BJ (cell line): Measurements from ENCODE around the gene RBFOX1. TPM values are rescaled to one million over a fixed set of nuclear protein-coding genes. Genes with fewer than 3 reads are reported as not detected.

ENCODE experiments used
- CTCF ChIA-PET: fragments of 350-600 bp; formaldehyde crosslinking; extraction: SDS; loops from one replicate; lab custom pipeline; 2021; ENCODE audit warnings: antibody characterized with exemption, inconsistent platforms; lab: Yijun Ruan, JAX
- POLR2A ChIA-PET: fragments of 300-600 bp; sonication (Branson Sonifier 250); formaldehyde crosslinking; extraction: SDS; loops from one replicate; lab custom pipeline; 2021; ENCODE audit warnings: antibody characterized with exemption; lab: Charles Lee
- DNase-seq: peaks from one replicate; pipeline ENCODE4 v3.0.0-alpha.2; 2011; ENCODE audit warnings: low read depth
- H3K27me3 ChIP-seq: 2 replicates; pipeline ENCODE4 v1.6.0; 2011; ENCODE audit warnings: low read length; ENCODE audit not compliant: control insufficient read depth, insufficient read depth
- H3K36me3 ChIP-seq: 2 replicates; pipeline ENCODE4 v1.5.1; 2011; ENCODE audit warnings: low read length; ENCODE audit not compliant: control insufficient read depth, insufficient read depth
- H3K4me3 ChIP-seq: 2 replicates; pipeline ENCODE4 v1.5.1; 2011; ENCODE audit warnings: low read depth, mild to moderate bottlenecking, control low read depth, low read length
- CTCF ChIP-seq: IDR thresholded peaks from 2 replicates; pipeline ENCODE4 v1.5.1; 2011; ENCODE audit warnings: low read depth, mild to moderate bottlenecking, control low read depth, inconsistent platforms, low read length, moderate library complexity; ENCODE audit not compliant: insufficient read depth
- polyA plus RNA-seq: library from polyadenylated mRNA; depleted of rRNA; stranded (reverse); fragments of >200 nt; gene quantifications from 2 replicates; pipeline ENCODE4 v1.2.3, GENCODE V29; 2011

The RBFOX1 gene
- polyA plus RNA-seq, 1 experiment = not detected

GRCh38 chr16:7335991-7336634, 3.5 kb downstream of the RBFOX1 start:
- ChIA-PET POLR2A (no interaction called here), CTCF (no interaction called here)

GRCh38 chr16:7336742-7337141, 4.1 kb downstream of the RBFOX1 start:
- Histone ChIP-seq H3K27me3 (no peaks in the 10 kb centered on the region), H3K36me3 (no peaks in the 10 kb centered on the region), H3K4me3 (no peak overlapping the region)
- TF ChIP-seq CTCF = no peak
- no peak for DNase-seq
- ChIA-PET POLR2A (no interaction called here), CTCF (no interaction called here)

More at GRCh38 chr16:7335991-7336634, 3.5 kb downstream of the RBFOX1 start:
- Histone ChIP-seq H3K4me3 (no peak overlapping the region), H3K27me3 (no peaks in the 10 kb centered on the region), H3K36me3 (no peaks in the 10 kb centered on the region)
- no peak for TF ChIP-seq CTCF
- no peak for DNase-seq

- CTCF ChIA-PET = no interaction called here
Measured at GRCh38 chr16:7338826-7339225, 6.2 kb downstream of the RBFOX1 start.

GRCh38 chr16:7339700-7340099, 7.1 kb downstream of the RBFOX1 start:
- no peak for TF ChIP-seq CTCF
- DNase-seq = no peak
- ChIA-PET CTCF (no interaction called here), POLR2A (no interaction called here)
- Histone ChIP-seq H3K36me3 (no peaks in the 10 kb centered on the region), H3K27me3 (no peaks in the 10 kb centered on the region), H3K4me3 (no peak overlapping the region)

More at GRCh38 chr16:7338826-7339225, 6.2 kb downstream of the RBFOX1 start:
- H3K27me3 ChIP-seq = no peaks in the 10 kb centered on the region
- no peak for TF ChIP-seq CTCF
- POLR2A ChIA-PET = no interaction called here
- DNase-seq = no peak
- H3K36me3 ChIP-seq = no peaks in the 10 kb centered on the region
- H3K4me3 ChIP-seq = no peak overlapping the region

GRCh38 chr16:7340938-7341337, 8.3 kb downstream of the RBFOX1 start:
- ChIA-PET CTCF (no interaction called here), POLR2A (no interaction called here)
- H3K4me3 ChIP-seq = no peak overlapping the region
- DNase-seq = no peak
- TF ChIP-seq CTCF = no peak
- H3K27me3 ChIP-seq = no peaks in the 10 kb centered on the region
- H3K36me3 ChIP-seq = no peaks in the 10 kb centered on the region
